SK-N-SH (cell line): ENCODE results near the gene SPDEF. TPM values are rescaled to one million over a fixed set of nuclear protein-coding genes. Genes with fewer than 3 reads are reported as not detected.

Experiments
- CTCF ChIA-PET: fragments of 300-600, 350-600 bp; formaldehyde crosslinking; extraction: SDS; loops from one replicate; lab custom pipeline; 2021; lab: Yijun Ruan, JAX
- POLR2A ChIA-PET: fragments of 350-600 bp; sonication (Branson Sonifier 250); formaldehyde crosslinking; extraction: SDS; loops from one replicate; lab custom pipeline; 2020; ENCODE audit warnings: antibody characterized with exemption, inconsistent platforms; lab: Yijun Ruan, JAX
- DNase-seq: peaks from one replicate; pipeline ENCODE4 v3.0.0; 2012
- H2AFZ ChIP-seq: fragments of 200-600 bp; sonication (generic); 2 replicates; pipeline ENCODE4 v1.8.1; 2016; ENCODE audit warnings: antibody characterized with exemption, mild to moderate bottlenecking, low read depth
- H3F3A ChIP-seq: fragments of 200-600 bp; sonication (generic); replicated peaks from 2 replicates; pipeline ENCODE3; 2016; ENCODE audit warnings: antibody characterized with exemption, mild to moderate bottlenecking; ENCODE audit not compliant: insufficient read depth
- H3K27ac ChIP-seq, 2 experiments: fragments of 200-500 bp in 1 of 2; fragments of 200-600 bp in 1 of 2; sonication (Bioruptor generic) in 1 of 2; sonication (generic), shearing (Covaris generic) in 1 of 2; 2 replicates each; pipeline versions ENCODE4 v1.5.1 to v1.6.1; 2014 to 2016; ENCODE audit warnings: low read depth in 2 of 2, inconsistent platforms in 1 of 2, low read length in 1 of 2, mild to moderate bottlenecking in 1 of 2, mixed read lengths in 1 of 2
- H3K27me3 ChIP-seq: fragments of 200-600 bp; sonication (generic), shearing (Covaris generic); 2 replicates; pipeline ENCODE4 v1.6.1; 2016; ENCODE audit warnings: mixed run types; ENCODE audit not compliant: insufficient read depth
- H3K36me3 ChIP-seq, 2 experiments: fragments of 200-500 bp in 1 of 2; fragments of 200-600 bp in 1 of 2; sonication (Bioruptor generic) in 1 of 2; sonication (generic) in 1 of 2; replicated peaks in 1 of 2; 2 replicates each; pipeline versions ENCODE3 to v1.5.1; 2014 to 2016; ENCODE audit warnings: low read length in 1 of 2, mild to moderate bottlenecking in 1 of 2; ENCODE audit not compliant: insufficient read depth in 2 of 2, control insufficient read depth in 1 of 2
- H3K4me1 ChIP-seq, 2 experiments: fragments of 200-500 bp in 1 of 2; fragments of 200-600 bp in 1 of 2; sonication (Bioruptor generic) in 1 of 2; sonication (generic), shearing (Covaris generic) in 1 of 2; 2 replicates each; pipeline versions ENCODE4 v1.5.1 to v1.6.1; 2014 to 2016; ENCODE audit warnings: low read depth in 1 of 2, low read length in 1 of 2, mixed run types in 1 of 2; ENCODE audit not compliant: insufficient read depth in 2 of 2, control insufficient read depth in 1 of 2
- H3K4me2 ChIP-seq: fragments of 200-600 bp; sonication (generic), shearing (Covaris generic); 2 replicates; pipeline ENCODE4 v1.6.1; 2017; ENCODE audit warnings: mixed run types
- H3K4me3 ChIP-seq, 2 experiments: fragments of 200-500 bp in 1 of 2; fragments of 200-600 bp in 1 of 2; sonication (Bioruptor generic) in 1 of 2; sonication (generic), shearing (Covaris generic) in 1 of 2; 2 replicates each; pipeline versions ENCODE4 v1.5.1 to v1.8.1; 2014 to 2016; ENCODE audit warnings: low read depth in 2 of 2, inconsistent platforms in 1 of 2, low read length in 1 of 2, mild to moderate bottlenecking in 1 of 2, mixed read lengths in 1 of 2, moderate library complexity in 1 of 2
- H3K79me2 ChIP-seq: fragments of 200-600 bp; sonication (generic); 2 replicates; pipeline ENCODE4 v1.8.1; 2017; ENCODE audit warnings: mild to moderate bottlenecking; ENCODE audit not compliant: insufficient read depth
- H3K9ac ChIP-seq: fragments of 200-600 bp; sonication (generic); 2 replicates; pipeline ENCODE4 v1.6.1; 2017; ENCODE audit warnings: mixed run types
- H3K9me2 ChIP-seq: fragments of 200-600 bp; sonication (generic); 2 replicates; pipeline ENCODE4 v1.6.1; 2017; ENCODE audit warnings: mixed run types
- H3K9me3 ChIP-seq: fragments of 200-600 bp; sonication (generic); 2 replicates; pipeline ENCODE4 v1.6.1; 2017; ENCODE audit warnings: mixed run types, mild to moderate bottlenecking, moderate library complexity
- H4K20me1 ChIP-seq: fragments of 200-600 bp; sonication (generic); 2 replicates; pipeline ENCODE4 v1.6.1; 2017; ENCODE audit warnings: mild to moderate bottlenecking, mixed run types; ENCODE audit not compliant: insufficient read depth
- FOSL2 ChIP-seq: IDR thresholded peaks from 2 replicates; pipeline ENCODE4 v1.4.0; 2012; ENCODE audit warnings: low read depth, mild to moderate bottlenecking, moderate library complexity, borderline replicate concordance
- FOXM1 ChIP-seq: IDR thresholded peaks from 2 replicates; pipeline ENCODE4 v1.4.0; 2012; ENCODE audit warnings: low read depth, mild to moderate bottlenecking
- GABPA ChIP-seq: IDR thresholded peaks from 2 replicates; pipeline ENCODE4 v1.4.0; 2012; ENCODE audit warnings: low read depth, mild to moderate bottlenecking
- GATA2 ChIP-seq: sonication (generic); formaldehyde crosslinking; IDR thresholded peaks from 2 replicates; pipeline ENCODE4 v1.5.0; 2020; ENCODE audit warnings: mild to moderate bottlenecking, missing genetic modification reagents
- JUND ChIP-seq: IDR thresholded peaks from 2 replicates; pipeline ENCODE4 v1.4.0; 2012
- MXI1 ChIP-seq: IDR thresholded peaks from 2 replicates; pipeline ENCODE4 v1.6.1; 2012; ENCODE audit warnings: mild to moderate bottlenecking, low read depth, low read length, improper control_type of control experiment
- NFIC ChIP-seq: IDR thresholded peaks from 2 replicates; pipeline ENCODE4 v1.4.0; 2012; ENCODE audit warnings: borderline replicate concordance
- NRF1 ChIP-seq: IDR thresholded peaks from 2 replicates; pipeline ENCODE4 v1.6.1; 2012; ENCODE audit warnings: low read depth, mild to moderate bottlenecking, low read length
- POLR2AphosphoS5 ChIP-seq: IDR thresholded peaks from 2 replicates; pipeline ENCODE4 v1.6.1; 2012; ENCODE audit warnings: low read depth, low read length
- RCOR1 ChIP-seq: fragments of 150-350 bp; IDR thresholded peaks from 2 replicates; pipeline ENCODE4 v1.6.1; 2017; ENCODE audit warnings: antibody characterized with exemption, low read length
- REST ChIP-seq: IDR thresholded peaks from 2 replicates; pipeline ENCODE4 v1.6.1; 2012; ENCODE audit warnings: mild to moderate bottlenecking, low read depth, low read length, moderate library complexity
- RFX5 ChIP-seq: IDR thresholded peaks from 2 replicates; pipeline ENCODE4 v1.6.1; 2012; ENCODE audit warnings: mild to moderate bottlenecking, improper control_type of control experiment, low read length
- RXRA ChIP-seq: IDR thresholded peaks from 2 replicates; pipeline ENCODE4 v1.4.0; 2012; ENCODE audit warnings: low read depth, mild to moderate bottlenecking, borderline replicate concordance
- SIN3A ChIP-seq: IDR thresholded peaks from 2 replicates; pipeline ENCODE4 v1.6.1; 2012; ENCODE audit warnings: low read depth, mild to moderate bottlenecking, low read length, moderate library complexity, borderline replicate concordance
- SMC3 ChIP-seq: IDR thresholded peaks from 2 replicates; pipeline ENCODE4 v1.6.1; 2012; ENCODE audit warnings: low read depth, low read length, improper control_type of control experiment
- TAF1 ChIP-seq: IDR thresholded peaks from 2 replicates; pipeline ENCODE4 v1.6.1; 2012; ENCODE audit warnings: low read depth, mild to moderate bottlenecking, low read length, moderate library complexity, borderline replicate concordance
- TEAD4 ChIP-seq: IDR thresholded peaks from 2 replicates; pipeline ENCODE4 v1.4.0; 2012; ENCODE audit warnings: mild to moderate bottlenecking, borderline replicate concordance; ENCODE audit not compliant: insufficient read depth
- YY1 ChIP-seq: IDR thresholded peaks from 2 replicates; pipeline ENCODE4 v1.4.0; 2012; ENCODE audit warnings: low read depth, mild to moderate bottlenecking
- ZBTB33 ChIP-seq: IDR thresholded peaks from 2 replicates; pipeline ENCODE4 v1.4.0; 2012; ENCODE audit warnings: low read depth, borderline replicate concordance
- WGBS: methylation state at CpG from one replicate; pipeline ENCODE4 v1.1.6; 2017; ENCODE audit warnings: low lambda C conversion rate; 5-methylcytosine and 5-hydroxymethylcytosine counted together
- polyA plus RNA-seq, 3 experiments: library from polyadenylated mRNA; depleted of rRNA; stranded (reverse); fragments of >200 nt; gene quantifications; 2 replicates each; pipeline ENCODE4 v1.2.3, GENCODE V29; 2012
- TF ChIP-seq, protein P1 (sequence below): fragments of 150-350 bp; IDR thresholded peaks from 2 replicates; pipeline ENCODE4 v1.6.1; 2016; ENCODE audit warnings: mild to moderate bottlenecking, low read depth, low read length
- TF ChIP-seq, protein P2 (sequence below): IDR thresholded peaks from 2 replicates; pipeline ENCODE4 v1.4.0; 2012; ENCODE audit warnings: low read depth

The SPDEF gene
- polyA plus RNA-seq, 1 of the 3 experiments (the other 2 are of a cell fraction): 0.10 TPM

- TF ChIP-seq TAF1 (no peak), ZBTB33 (no peak), RXRA (no peak), MXI1 (no peak), SIN3A (no peak), GABPA (no peak)
- TF ChIP-seq, all 33 proteins: peak for 0
Observed at GRCh38 chr6:34531580-34532201, 24.4 kb downstream of the SPDEF start (continued).

GRCh38 chr6:34530753-34531365 is 25.3 kb downstream of the SPDEF start:
- H3K27ac ChIP-seq: no peak overlapping the region
- POLR2A ChIA-PET: no interaction called here
- 91% methylated on average over 14 of the region's 18 CpGs for WGBS

More at GRCh38 chr6:34530753-34531365, 25.3 kb downstream of the SPDEF start:
- Histone ChIP-seq H3K4me3 (no peak overlapping the region), H3K4me2 (no peak overlapping the region), H3F3A (no peaks in the 10 kb centered on the region), H3K79me2 (no peaks in the 10 kb centered on the region), H3K9me2 (no peaks in the 10 kb centered on the region), H4K20me1 (no peaks in the 10 kb centered on the region), H3K9ac (no peak overlapping the region), H3K27me3 (no peaks in the 10 kb centered on the region), H3K36me3 (no peaks in the 10 kb centered on the region), H3K4me1 (peaks cover 4 to 17% of the 10 kb centered on the region in 2 experiments; a peak in 1 of 4 replicates), H3K9me3 (no peaks in the 10 kb centered on the region), H2AFZ (no peak overlapping the region)
- CTCF ChIA-PET: interaction anchor here (1.2 kb wide), 1 partner anchor 78 kb away, joined by 4 read pairs; no protein-coding TSS in a partner anchor
- DNase-seq: no peak
- TF ChIP-seq NFIC (no peak), FOSL2 (no peak), RFX5 (no peak), RXRA (no peak), REST (no peak), ZBTB33 (no peak), POLR2AphosphoS5 (no peak), JUND (no peak), TEAD4 (no peak), RCOR1 (no peak), SMC3 (no peak), NRF1 (no peak), MXI1 (no peak), GATA2 (CRISPR knock-in tag) (no peak), YY1 (no peak), FOXM1 (no peak)
- TF ChIP-seq, protein P1, sequence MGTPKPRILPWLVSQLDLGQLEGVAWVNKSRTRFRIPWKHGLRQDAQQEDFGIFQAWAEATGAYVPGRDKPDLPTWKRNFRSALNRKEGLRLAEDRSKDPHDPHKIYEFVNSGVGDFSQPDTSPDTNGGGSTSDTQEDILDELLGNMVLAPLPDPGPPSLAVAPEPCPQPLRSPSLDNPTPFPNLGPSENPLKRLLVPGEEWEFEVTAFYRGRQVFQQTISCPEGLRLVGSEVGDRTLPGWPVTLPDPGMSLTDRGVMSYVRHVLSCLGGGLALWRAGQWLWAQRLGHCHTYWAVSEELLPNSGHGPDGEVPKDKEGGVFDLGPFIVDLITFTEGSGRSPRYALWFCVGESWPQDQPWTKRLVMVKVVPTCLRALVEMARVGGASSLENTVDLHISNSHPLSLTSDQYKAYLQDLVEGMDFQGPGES: no peak
- TF ChIP-seq, protein P2, sequence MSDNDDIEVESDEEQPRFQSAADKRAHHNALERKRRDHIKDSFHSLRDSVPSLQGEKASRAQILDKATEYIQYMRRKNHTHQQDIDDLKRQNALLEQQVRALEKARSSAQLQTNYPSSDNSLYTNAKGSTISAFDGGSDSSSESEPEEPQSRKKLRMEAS: no peak
